Fibroblast of lung (primary cell): ENCODE measurements around the gene CFAP57. TPM values are rescaled to one million over a fixed set of nuclear protein-coding genes. Genes with fewer than 3 reads are reported as not detected.
A peak's percentile ranks its signal among the peaks of the same experiment; 100 is the strongest.

ENCODE experiments used
- DNase-seq, 2 donors: peaks; one replicate each; pipeline versions ENCODE4 v3.0.0 to v3.0.0-alpha.2; 2010; ENCODE audit warnings: low read depth in 2 of 2
- H2AFZ ChIP-seq: 2 replicates; pipeline ENCODE4 v1.5.1; 2012; ENCODE audit warnings: low read length, control low read depth, inconsistent platforms
- H3K27ac ChIP-seq: 2 replicates; pipeline ENCODE4 v1.5.1; 2011; ENCODE audit warnings: low read length, control low read depth; ENCODE audit not compliant: insufficient read depth
- H3K27me3 ChIP-seq: 2 replicates; pipeline ENCODE4 v1.5.1; 2011; ENCODE audit warnings: mild to moderate bottlenecking, low read length; ENCODE audit not compliant: control insufficient read depth, insufficient read depth
- H3K36me3 ChIP-seq: 2 replicates; pipeline ENCODE4 v1.5.1; 2011; ENCODE audit warnings: low read length; ENCODE audit not compliant: control insufficient read depth, insufficient read depth
- H3K4me1 ChIP-seq: 2 replicates; pipeline ENCODE4 v1.5.1; 2011; ENCODE audit warnings: low read length; ENCODE audit not compliant: control insufficient read depth, insufficient read depth; ENCODE audit errors: extremely low read depth
- H3K4me2 ChIP-seq: 2 replicates; pipeline ENCODE4 v1.5.1; 2011; ENCODE audit warnings: low read length, control low read depth; ENCODE audit not compliant: insufficient read depth; ENCODE audit errors: extremely low read depth
- H3K4me3 ChIP-seq, 4 experiments: fragments of 200-600 bp in 1 of 4; sonication (generic) in 1 of 4; replicated peaks in 1 of 4; 2 replicates each; pipeline ENCODE4 v1.5.1; 2011 to 2016; ENCODE audit warnings: low read length in 4 of 4, low read depth in 3 of 4, mild to moderate bottlenecking in 3 of 4, control low read depth in 2 of 4, inconsistent platforms in 1 of 4, mixed read lengths in 1 of 4; ENCODE audit not compliant: insufficient read depth in 1 of 4; ENCODE audit errors: control extremely low read depth in 1 of 4
- H3K79me2 ChIP-seq: 2 replicates; pipeline ENCODE4 v1.5.1; 2012; ENCODE audit warnings: mild to moderate bottlenecking, low read length, inconsistent platforms; ENCODE audit not compliant: control insufficient read depth, insufficient read depth
- H3K9ac ChIP-seq: 2 replicates; pipeline ENCODE4 v1.5.1; 2011; ENCODE audit warnings: mild to moderate bottlenecking, low read length, control low read depth; ENCODE audit not compliant: insufficient read depth
- H3K9me3 ChIP-seq: 2 replicates; pipeline ENCODE4 v1.5.1; 2012; ENCODE audit warnings: low read depth, low read length; ENCODE audit not compliant: control insufficient read depth, insufficient read depth
- H4K20me1 ChIP-seq: 2 replicates; pipeline ENCODE4 v1.5.1; 2011; ENCODE audit warnings: low read length; ENCODE audit not compliant: control insufficient read depth, insufficient read depth; ENCODE audit errors: extremely low read depth
- CTCF ChIP-seq, 2 donors: IDR thresholded peaks in 1 of 2; conservative IDR thresholded peaks in 1 of 2; 1 replicate in 1 of 2; 2 replicates in 1 of 2; pipeline ENCODE4 v1.5.1; 2011 to 2012; ENCODE audit warnings: low read length in 2 of 2, control low read depth in 1 of 2, inconsistent platforms in 1 of 2, low read depth in 1 of 2, mild to moderate bottlenecking in 1 of 2
- EZH2 ChIP-seq: IDR thresholded peaks from 2 replicates; pipeline ENCODE4 v1.5.1; 2012; ENCODE audit warnings: low read length, control low read depth, mild to moderate bottlenecking; ENCODE audit errors: missing control alignments
- polyA plus RNA-seq, 2 donors: library from polyadenylated mRNA; depleted of rRNA in 1 of 2; stranded (reverse) in 1 of 2; unstranded in 1 of 2; fragments of >200 nt; gene quantifications; 2 replicates each; pipeline ENCODE4 v1.2.1, GENCODE V29; 2011 to 2012; ENCODE audit warnings: missing spikeins in 1 of 2
- total RNA-seq: library from RNA; depleted of rRNA; stranded (reverse); fragments of >200 nt; gene quantifications from 2 replicates; pipeline ENCODE4 v1.2.1, GENCODE V29; 2014

The CFAP57 gene
- total and polyA plus RNA-seq, 2 donors (not counting 1 experiment from before 2014, with no cell fraction given), result 0.17 to 0.22 TPM

- TF ChIP-seq EZH2, result no peak
- TF ChIP-seq CTCF (conservative IDR thresholded peaks at IDR 0.05 in 1 of 2, IDR thresholded peaks at IDR 0.05 in 1 of 2; ENCODE audit: low read depth in 1 of 2, low read length in 2 of 2), result no peak
- Histone ChIP-seq H4K20me1 (no peaks in the 10 kb centered on the region), H3K4me2 (no peak overlapping the region), H3K4me1 (no peaks in the 10 kb centered on the region), H3K27me3 (peaks cover 11% of the 10 kb centered on the region), H3K36me3 (no peaks in the 10 kb centered on the region), H3K79me2 (no peaks in the 10 kb centered on the region), H3K27ac (no peak overlapping the region), H3K9me3 (no peaks in the 10 kb centered on the region), H3K4me3 (no peak overlapping the region), H3K9ac (no peak overlapping the region), H2AFZ (no peak overlapping the region)
- DNase-seq, result peak in 1 of 2 donors; percentile 23
Observed at GRCh38 chr1:43271186-43272118, 99.3 kb downstream of the CFAP57 start.

GRCh38 chr1:43272161-43272560 lies 100.0 kb downstream of the CFAP57 start:
- no peaks in the 10 kb centered on the region for H3K36me3 ChIP-seq
- TF ChIP-seq EZH2, result no peak
- no peak for TF ChIP-seq CTCF (conservative IDR thresholded peaks at IDR 0.05 in 1 of 2, IDR thresholded peaks at IDR 0.05 in 1 of 2; ENCODE audit: low read depth in 1 of 2, low read length in 2 of 2)
- no peak for DNase-seq
- H3K27me3 ChIP-seq, result peaks cover 11% of the 10 kb centered on the region
- H3K4me2 ChIP-seq, result no peak overlapping the region
- no peaks in the 10 kb centered on the region for H4K20me1 ChIP-seq
- H3K27ac ChIP-seq, result no peak overlapping the region
- H3K4me3 ChIP-seq, result no peak overlapping the region
- no peaks in the 10 kb centered on the region for H3K4me1 ChIP-seq
- no peaks in the 10 kb centered on the region for H3K9me3 ChIP-seq
- no peak overlapping the region for H2AFZ ChIP-seq
- no peaks in the 10 kb centered on the region for H3K79me2 ChIP-seq
- H3K9ac ChIP-seq, result no peak overlapping the region

GRCh38 chr1:43272576-43273571 lies 100.7 kb downstream of the CFAP57 start:
- no peak overlapping the region for H3K27ac ChIP-seq
- H3K79me2 ChIP-seq, result no peaks in the 10 kb centered on the region
- H2AFZ ChIP-seq, result no peak overlapping the region
- H3K4me2 ChIP-seq, result no peak overlapping the region
- DNase-seq, result no peak
- peaks cover 11% of the 10 kb centered on the region for H3K27me3 ChIP-seq
- no peaks in the 10 kb centered on the region for H3K4me1 ChIP-seq
- no peaks in the 10 kb centered on the region for H4K20me1 ChIP-seq
- TF ChIP-seq CTCF (conservative IDR thresholded peaks at IDR 0.05 in 1 of 2, IDR thresholded peaks at IDR 0.05 in 1 of 2; ENCODE audit: low read depth in 1 of 2, low read length in 2 of 2), result no peak
- H3K36me3 ChIP-seq, result no peaks in the 10 kb centered on the region
- H3K9me3 ChIP-seq, result no peaks in the 10 kb centered on the region
- H3K4me3 ChIP-seq, result no peak overlapping the region
- no peak overlapping the region for H3K9ac ChIP-seq
